Activated CD8-positive, alpha-beta T cell treated with anti-CD3 and anti-CD28 coated beads, Interleukin-2, amount 10 ng/mL, durations not matched to agents 7 days and 5 days (primary cell): Measurements from ENCODE around the gene WWOX. TPM values are rescaled to one million over a fixed set of nuclear protein-coding genes. Genes with fewer than 3 reads are reported as not detected.

Experiments used
- ATAC-seq: fragments of 150-1000 bp; cut with Tn5 transposase; one replicate; pipeline ENCODE4 v1.10.0; 2021; ENCODE audit warnings: moderate library complexity
- CTCF ChIA-PET: fragments of 350-600 bp; sonication (Branson Sonifier 250); formaldehyde crosslinking; loops from one replicate; lab custom pipeline; 2021; ENCODE audit warnings: antibody characterized with exemption; lab: Charles Lee
- POLR2A ChIA-PET: fragments of 350-600 bp; sonication (Branson Sonifier 250); formaldehyde crosslinking; loops from one replicate; lab custom pipeline; 2021; ENCODE audit warnings: antibody characterized with exemption; lab: Charles Lee
- DNase-seq: peaks from one replicate; pipeline ENCODE4 v3.0.0-alpha.2; 2020
- H3K27ac Mint-ChIP-seq: one replicate; pipeline ENCODE4 v1.8.0; 2021; ENCODE audit warnings: mild to moderate bottlenecking, mixed read lengths
- H3K27me3 Mint-ChIP-seq: one replicate; pipeline ENCODE4 v1.8.0; 2021; ENCODE audit warnings: low read depth, mixed read lengths
- H3K36me3 Mint-ChIP-seq: one replicate; pipeline ENCODE4 v1.8.0; 2021; ENCODE audit warnings: low read depth, mixed read lengths
- H3K4me1 Mint-ChIP-seq: one replicate; pipeline ENCODE4 v1.8.0; 2021; ENCODE audit warnings: low read depth, mixed read lengths
- H3K4me3 Mint-ChIP-seq: one replicate; pipeline ENCODE4 v1.8.0; 2021; ENCODE audit warnings: mild to moderate bottlenecking, mixed read lengths
- H3K9me3 Mint-ChIP-seq: one replicate; pipeline ENCODE4 v1.8.0; 2022; ENCODE audit warnings: mixed read lengths; ENCODE audit not compliant: insufficient read depth
- total RNA-seq, 2 experiments: library from RNA; stranded (reverse); gene quantifications; one replicate each; pipeline ENCODE4 v1.2.3, GENCODE V29; 2021

The WWOX gene
- total RNA-seq, 2 experiments from 2014 or later = 34.4 to 34.9 TPM

DNA sequence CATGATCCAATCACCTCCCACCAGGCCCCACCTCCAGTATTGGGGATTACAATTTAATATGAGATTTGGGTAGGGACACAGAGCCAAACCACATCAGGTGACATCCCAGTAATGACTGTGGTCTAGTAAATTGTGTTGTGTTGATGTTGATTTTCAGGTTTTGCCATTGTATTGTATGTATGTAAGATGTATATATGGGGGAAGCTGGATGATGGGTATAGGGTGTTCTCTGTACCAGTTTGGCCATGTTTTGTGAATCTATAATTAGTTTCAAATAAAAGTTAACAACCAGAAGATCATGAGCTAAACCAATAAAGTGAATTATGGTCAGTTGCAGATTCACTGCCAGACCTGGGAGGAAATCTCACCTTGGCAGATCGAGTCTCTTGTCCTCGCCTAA is 283.7 kb downstream of the WWOX start:
- no peak for ATAC-seq
- Mint-ChIP-seq H3K4me1 (no peaks in the 10 kb centered on the region), H3K27ac (no peak overlapping the region), H3K27me3 (no peaks in the 10 kb centered on the region), H3K4me3 (no peak overlapping the region), H3K36me3 (no peaks in the 10 kb centered on the region), H3K9me3 (no peaks in the 10 kb centered on the region)
- POLR2A ChIA-PET = no interaction called here
- no peak for DNase-seq
- CTCF ChIA-PET = no interaction called here

DNA sequence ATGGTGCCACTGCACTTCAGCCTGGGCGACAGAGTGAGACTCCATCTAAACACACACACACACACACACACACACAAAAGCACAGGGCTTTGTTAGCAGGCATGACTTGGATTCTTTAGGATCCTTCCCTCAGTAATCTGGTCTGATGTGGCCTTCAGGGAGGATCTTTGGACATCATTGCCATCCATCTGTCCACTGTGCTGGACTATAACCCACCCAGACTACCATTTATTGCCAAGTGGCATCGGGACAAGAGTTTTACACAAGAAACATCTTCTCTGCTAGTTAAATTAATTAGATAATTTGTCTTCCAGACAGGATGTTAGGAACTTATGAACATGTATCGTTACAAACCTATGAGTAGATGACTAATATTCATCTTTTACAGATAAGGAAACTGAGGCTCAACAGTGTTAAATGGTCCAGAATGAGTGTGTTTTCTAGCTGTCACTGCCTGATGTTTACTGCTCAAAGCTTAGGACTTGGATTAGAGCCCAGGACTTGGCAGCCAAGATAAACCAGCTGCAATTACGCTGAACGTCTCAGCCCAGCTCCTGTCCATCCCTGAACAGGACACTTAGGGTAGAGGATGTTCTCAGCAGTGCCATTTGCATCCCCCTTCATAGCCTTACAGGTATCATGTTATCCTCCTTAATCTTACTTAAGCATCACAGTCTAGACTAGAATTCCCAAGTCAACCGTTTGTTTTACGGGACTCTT is 285.8 kb downstream of the WWOX start:
- no peaks in the 10 kb centered on the region for H3K9me3 Mint-ChIP-seq

GRCh38 chr16:78386557-78387324 is 287.3 kb downstream of the WWOX start:
- ChIA-PET CTCF (no interaction called here), POLR2A (no interaction called here)
- Mint-ChIP-seq H3K27ac (no peak overlapping the region), H3K4me3 (no peak overlapping the region), H3K27me3 (no peaks in the 10 kb centered on the region), H3K36me3 (no peaks in the 10 kb centered on the region), H3K4me1 (no peaks in the 10 kb centered on the region), H3K9me3 (no peaks in the 10 kb centered on the region)
- no peak for ATAC-seq
- no peak for DNase-seq

More for the DNA sequence above, 285.8 kb downstream of the WWOX start:
- Mint-ChIP-seq H3K4me1 (no peaks in the 10 kb centered on the region), H3K27me3 (no peaks in the 10 kb centered on the region), H3K36me3 (no peaks in the 10 kb centered on the region), H3K4me3 (no peak overlapping the region), H3K27ac (no peak overlapping the region)
- ATAC-seq (no peak), DNase-seq (no peak)
- ChIA-PET CTCF (no interaction called here), POLR2A (no interaction called here)

GRCh38 chr16:78389009-78389498 is 289.6 kb downstream of the WWOX start:
- Mint-ChIP-seq H3K27me3 (no peaks in the 10 kb centered on the region), H3K4me1 (no peaks in the 10 kb centered on the region), H3K27ac (no peak overlapping the region), H3K4me3 (no peak overlapping the region), H3K36me3 (no peaks in the 10 kb centered on the region), H3K9me3 (no peaks in the 10 kb centered on the region)
- POLR2A ChIA-PET = no interaction called here
- DNase-seq = no peak
- no peak for ATAC-seq
- CTCF ChIA-PET = no interaction called here

GRCh38 chr16:78390092-78390491 is 290.6 kb downstream of the WWOX start:
- no peaks in the 10 kb centered on the region for H3K4me1 Mint-ChIP-seq
- CTCF ChIA-PET = no interaction called here
- POLR2A ChIA-PET = no interaction called here

DNA sequence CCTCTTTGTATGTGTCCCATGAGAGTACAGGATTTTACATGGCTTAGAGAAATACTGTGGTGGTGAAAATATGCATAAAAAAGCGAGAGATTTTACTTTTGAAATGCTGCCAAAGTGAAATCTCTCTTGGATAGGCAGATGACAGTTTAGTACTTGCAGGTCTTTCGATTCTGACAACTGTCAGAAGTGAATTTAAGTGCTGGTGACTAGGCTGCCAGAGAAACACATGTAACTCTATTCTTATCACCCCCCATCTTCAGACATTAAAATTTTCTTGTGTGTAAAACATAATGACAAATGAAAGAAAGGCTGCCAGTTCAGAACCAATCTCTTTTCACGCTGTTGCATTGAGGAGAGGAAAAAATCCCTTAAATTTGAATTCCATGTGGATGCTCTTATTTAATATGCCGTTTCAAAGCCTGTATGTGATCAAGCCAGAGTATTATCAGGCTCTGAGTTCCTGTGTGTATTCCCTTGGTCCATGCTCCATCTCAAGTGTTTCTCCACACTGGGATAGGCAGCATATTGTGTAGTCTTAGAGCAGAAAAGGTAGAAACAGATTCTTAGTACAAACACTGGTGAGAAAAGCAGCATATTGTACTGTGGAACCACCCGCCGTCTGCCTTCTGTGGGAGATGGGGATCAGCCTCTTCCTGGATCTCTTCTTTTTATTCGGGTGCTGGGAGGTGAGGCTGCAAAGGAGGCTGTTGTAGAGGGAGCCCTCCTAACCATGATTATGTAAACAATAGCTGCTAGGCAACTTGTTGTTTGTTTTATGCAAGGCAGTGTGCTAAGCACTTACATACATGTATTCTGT is 291.3 kb downstream of the WWOX start:
- Mint-ChIP-seq H3K27ac (no peak overlapping the region), H3K4me3 (no peak overlapping the region), H3K9me3 (no peaks in the 10 kb centered on the region), H3K4me1 (no peaks in the 10 kb centered on the region), H3K36me3 (no peaks in the 10 kb centered on the region), H3K27me3 (no peaks in the 10 kb centered on the region)
- no peak for ATAC-seq
- DNase-seq = no peak
- POLR2A ChIA-PET = no interaction called here
- CTCF ChIA-PET = no interaction called here

More at GRCh38 chr16:78390092-78390491, 290.6 kb downstream of the WWOX start:
- ATAC-seq = no peak
- no peaks in the 10 kb centered on the region for H3K27me3 Mint-ChIP-seq
- H3K27ac Mint-ChIP-seq = no peak overlapping the region
- no peaks in the 10 kb centered on the region for H3K36me3 Mint-ChIP-seq
- no peaks in the 10 kb centered on the region for H3K9me3 Mint-ChIP-seq
- DNase-seq = no peak
- H3K4me3 Mint-ChIP-seq = no peak overlapping the region

GRCh38 chr16:78392585-78393195 is 293.2 kb downstream of the WWOX start:
- POLR2A ChIA-PET = no interaction called here

DNA sequence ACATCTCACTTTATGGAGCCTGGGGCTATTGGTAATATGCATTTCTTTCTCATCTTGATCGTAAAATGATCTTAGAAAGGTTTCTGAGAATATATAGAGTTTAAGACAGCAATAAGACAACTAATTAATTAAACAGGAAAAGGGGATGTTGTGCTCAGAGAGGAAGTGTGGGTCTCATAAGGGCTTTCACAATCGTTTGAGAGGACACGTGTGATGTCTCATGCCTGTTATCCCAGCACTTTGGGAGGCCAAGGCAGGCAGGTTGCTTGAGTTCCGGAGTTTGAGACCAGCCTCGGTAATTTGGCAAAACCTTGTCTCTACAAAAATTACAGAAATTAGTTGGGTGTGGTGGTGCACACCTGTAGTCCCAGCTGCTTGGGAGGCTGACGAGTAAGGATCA is 295.6 kb downstream of the WWOX start:
- CTCF ChIA-PET = no interaction called here
- DNase-seq (no peak), ATAC-seq (no peak)
- POLR2A ChIA-PET = no interaction called here
- H3K27me3 Mint-ChIP-seq = no peaks in the 10 kb centered on the region
- no peaks in the 10 kb centered on the region for H3K4me1 Mint-ChIP-seq
- no peaks in the 10 kb centered on the region for H3K36me3 Mint-ChIP-seq
- H3K27ac Mint-ChIP-seq = no peak overlapping the region
- H3K4me3 Mint-ChIP-seq = no peak overlapping the region
- peaks cover 3% of the 10 kb centered on the region for H3K9me3 Mint-ChIP-seq

More at GRCh38 chr16:78392585-78393195, 293.2 kb downstream of the WWOX start:
- H3K36me3 Mint-ChIP-seq = no peaks in the 10 kb centered on the region
- ATAC-seq (no peak), DNase-seq (no peak)
- H3K27ac Mint-ChIP-seq = no peak overlapping the region
- CTCF ChIA-PET = no interaction called here
- peaks cover 3% of the 10 kb centered on the region for H3K9me3 Mint-ChIP-seq
- H3K4me3 Mint-ChIP-seq = no peak overlapping the region
- no peaks in the 10 kb centered on the region for H3K4me1 Mint-ChIP-seq
- H3K27me3 Mint-ChIP-seq = no peaks in the 10 kb centered on the region

GRCh38 chr16:78396046-78396445 is 296.6 kb downstream of the WWOX start:
- Mint-ChIP-seq H3K27me3 (no peaks in the 10 kb centered on the region), H3K4me3 (no peak overlapping the region), H3K4me1 (no peaks in the 10 kb centered on the region), H3K36me3 (no peaks in the 10 kb centered on the region), H3K27ac (no peak overlapping the region), H3K9me3 (peaks cover 3% of the 10 kb centered on the region)
- no peak for DNase-seq
- CTCF ChIA-PET = no interaction called here
- POLR2A ChIA-PET = no interaction called here
- ATAC-seq = no peak

DNA sequence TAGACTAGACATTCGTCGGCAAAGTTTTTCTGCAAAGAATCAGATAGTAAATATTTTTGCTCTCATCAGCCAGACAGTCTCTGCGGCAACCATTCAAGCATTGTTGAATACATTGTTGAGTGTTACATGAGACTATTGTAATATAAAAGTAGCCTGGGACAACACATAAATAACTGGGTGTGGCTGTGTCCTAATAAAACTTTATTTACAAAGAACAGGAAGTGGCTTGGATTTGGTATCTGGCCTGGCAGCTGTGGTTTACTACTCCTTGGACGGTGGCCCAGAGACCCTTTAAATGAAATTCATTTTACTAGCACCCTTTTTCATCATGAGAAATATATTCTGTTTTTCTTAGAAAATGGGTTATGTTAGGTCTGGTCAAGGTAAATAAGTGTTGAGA is 297.2 kb downstream of the WWOX start:
- ChIA-PET CTCF (no interaction called here), POLR2A (no interaction called here)
- ATAC-seq (no peak), DNase-seq (no peak)
- H3K27me3 Mint-ChIP-seq = no peaks in the 10 kb centered on the region
- no peaks in the 10 kb centered on the region for H3K4me1 Mint-ChIP-seq
- peaks cover 3% of the 10 kb centered on the region for H3K9me3 Mint-ChIP-seq
- H3K27ac Mint-ChIP-seq = no peak overlapping the region
- no peak overlapping the region for H3K4me3 Mint-ChIP-seq
- no peaks in the 10 kb centered on the region for H3K36me3 Mint-ChIP-seq

DNA sequence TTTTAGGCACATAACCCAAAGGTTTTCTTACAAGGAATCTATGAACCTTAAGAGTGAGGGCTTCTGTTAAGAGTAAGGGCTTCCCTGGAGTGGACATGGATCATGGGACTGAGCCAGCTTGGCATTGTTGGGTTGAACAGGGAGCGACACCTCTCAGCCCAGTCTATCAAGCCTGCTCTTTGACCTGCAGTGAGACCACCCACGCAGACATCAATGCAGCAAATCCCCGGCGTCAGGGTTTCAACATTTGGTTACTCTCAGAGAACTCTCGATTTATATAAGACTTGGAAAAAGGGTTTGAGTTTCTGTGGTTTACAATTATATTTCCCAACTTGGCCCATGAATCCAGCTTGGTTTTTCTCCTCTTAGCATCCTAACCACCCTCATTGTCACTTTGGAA is 299.9 kb downstream of the WWOX start:
- H3K4me3 Mint-ChIP-seq = no peak overlapping the region
- H3K36me3 Mint-ChIP-seq = no peaks in the 10 kb centered on the region
- ChIA-PET POLR2A (no interaction called here), CTCF (no interaction called here)
- ATAC-seq (no peak), DNase-seq (no peak)
- peaks cover 3% of the 10 kb centered on the region for H3K9me3 Mint-ChIP-seq
- no peaks in the 10 kb centered on the region for H3K27me3 Mint-ChIP-seq
- H3K4me1 Mint-ChIP-seq = no peaks in the 10 kb centered on the region
- no peak overlapping the region for H3K27ac Mint-ChIP-seq
